Central memory CD4-positive, alpha-beta T cell (primary cell): Measurements from ENCODE around the gene MBNL1.
A peak's percentile ranks its signal among the peaks of the same experiment; 100 is the strongest.

Source experiments
- DNase-seq: peaks from one replicate; pipeline ENCODE4 v3.0.0; 2022

Gene MBNL1

DNA sequence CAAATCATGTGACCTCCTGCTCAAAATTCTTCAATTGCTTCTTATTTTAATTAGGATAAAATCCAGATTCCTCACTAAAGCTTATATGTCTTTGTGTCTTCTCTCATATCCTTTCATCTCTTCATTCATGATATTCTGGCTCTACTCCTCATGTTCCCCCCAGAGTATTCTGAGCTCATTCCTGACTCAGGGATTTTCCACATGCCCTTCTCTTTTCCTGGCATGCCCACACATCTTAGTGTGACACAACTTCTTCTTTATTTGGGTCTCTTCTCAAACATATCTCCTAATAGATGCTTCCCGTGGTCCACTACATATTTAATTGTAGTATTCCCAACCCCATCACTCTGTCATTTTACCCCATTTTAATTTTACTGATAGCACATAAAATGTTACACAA is 15.2 kb upstream of the MBNL1 start:
- no peak for DNase-seq

DNA sequence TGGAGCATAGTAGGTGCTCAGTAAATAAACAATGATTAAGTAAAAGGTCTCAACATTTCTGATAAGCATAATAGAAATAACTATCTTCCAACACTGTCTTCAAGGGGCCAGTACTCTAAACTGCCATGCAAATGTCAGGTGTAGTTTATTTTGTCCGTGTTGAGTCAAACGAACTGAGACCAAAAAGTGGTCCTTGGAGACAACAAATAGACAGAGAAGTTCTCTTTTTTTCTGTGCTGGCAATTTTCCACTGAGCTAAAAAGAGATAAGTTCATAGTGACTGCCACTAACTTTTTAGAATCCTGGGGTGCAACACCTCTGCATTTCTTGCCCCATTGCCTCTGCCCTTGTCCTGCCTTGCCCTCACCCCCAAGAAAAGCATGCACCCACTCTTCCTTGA is 14.7 kb upstream of the MBNL1 start:
- no peak for DNase-seq

DNA sequence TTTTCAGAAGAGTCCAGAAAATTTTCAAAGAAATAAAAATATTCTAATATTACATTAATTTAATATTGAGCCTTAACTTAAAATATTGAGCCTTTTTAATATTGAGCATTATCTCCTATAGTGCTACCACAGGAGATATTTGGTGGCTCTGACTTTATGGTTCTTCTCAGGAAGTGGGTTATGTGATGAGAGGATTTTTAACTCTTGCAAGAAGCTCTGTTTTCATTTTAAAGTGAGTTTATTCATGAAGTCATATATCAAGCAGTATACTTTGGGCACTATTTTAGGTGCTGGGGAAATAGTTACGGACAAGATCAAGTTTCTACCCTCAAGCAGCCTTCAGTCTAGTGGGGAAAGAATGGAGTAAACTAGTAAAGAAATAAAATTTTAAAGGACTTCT is 13.4 kb upstream of the MBNL1 start:
- DNase-seq, result no peak

DNA sequence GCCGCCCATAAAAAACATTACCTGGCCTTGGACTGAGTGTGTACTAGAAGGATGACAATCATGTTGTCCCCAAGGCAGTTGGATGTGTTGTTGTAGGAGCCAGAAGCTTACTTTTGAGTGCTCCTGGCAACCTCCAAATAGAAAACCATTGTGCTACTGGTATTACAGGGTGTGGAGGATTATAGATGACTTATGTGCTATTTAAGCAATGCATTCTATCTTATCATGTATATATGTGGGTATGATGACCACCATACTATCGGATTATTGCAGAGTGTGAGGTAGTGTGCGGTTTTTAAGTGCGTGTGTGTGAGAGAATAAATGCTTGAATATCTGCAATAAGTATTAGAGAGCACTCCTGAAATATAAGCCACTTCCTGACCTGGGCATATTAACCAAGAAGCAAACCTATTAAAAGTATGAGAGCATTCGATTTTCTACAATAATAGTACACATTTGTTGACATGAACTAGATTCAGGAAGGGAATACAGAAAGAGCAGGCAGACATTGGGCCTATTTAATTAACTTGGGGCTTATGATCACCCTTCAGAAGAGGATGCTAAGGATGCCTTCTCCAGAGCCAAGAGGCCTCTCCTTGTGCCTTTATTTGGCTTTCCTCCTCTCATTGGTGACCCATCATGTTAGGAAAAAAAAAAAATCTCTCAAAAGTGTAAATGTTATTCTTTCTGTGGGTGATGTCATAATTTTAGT is 11.7 kb upstream of the MBNL1 start:
- DNase-seq, result no peak

DNA sequence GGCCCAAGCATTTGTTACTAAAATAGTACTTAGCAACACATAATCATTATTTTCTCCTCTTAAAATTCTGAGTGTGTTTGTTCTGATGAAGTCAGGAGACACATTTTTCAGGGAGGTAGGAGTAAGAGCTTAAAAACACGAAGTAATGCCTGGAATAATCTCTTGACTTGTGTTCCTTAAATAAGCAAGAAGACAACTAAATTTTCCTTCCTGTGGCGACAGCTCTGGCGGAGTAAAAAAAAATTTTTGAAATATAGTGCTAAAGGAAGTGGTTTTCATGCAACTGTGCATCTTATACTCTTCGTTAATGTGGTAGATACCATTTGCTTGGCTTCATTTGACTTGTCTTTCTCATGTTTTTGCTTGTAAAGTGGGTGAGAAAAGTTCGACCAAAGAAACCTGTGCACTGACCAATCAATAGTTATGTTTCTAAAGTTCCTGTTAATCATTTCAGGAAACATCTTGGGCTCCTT is 11.1 kb upstream of the MBNL1 start:
- DNase-seq, result peak; percentile 67

DNA sequence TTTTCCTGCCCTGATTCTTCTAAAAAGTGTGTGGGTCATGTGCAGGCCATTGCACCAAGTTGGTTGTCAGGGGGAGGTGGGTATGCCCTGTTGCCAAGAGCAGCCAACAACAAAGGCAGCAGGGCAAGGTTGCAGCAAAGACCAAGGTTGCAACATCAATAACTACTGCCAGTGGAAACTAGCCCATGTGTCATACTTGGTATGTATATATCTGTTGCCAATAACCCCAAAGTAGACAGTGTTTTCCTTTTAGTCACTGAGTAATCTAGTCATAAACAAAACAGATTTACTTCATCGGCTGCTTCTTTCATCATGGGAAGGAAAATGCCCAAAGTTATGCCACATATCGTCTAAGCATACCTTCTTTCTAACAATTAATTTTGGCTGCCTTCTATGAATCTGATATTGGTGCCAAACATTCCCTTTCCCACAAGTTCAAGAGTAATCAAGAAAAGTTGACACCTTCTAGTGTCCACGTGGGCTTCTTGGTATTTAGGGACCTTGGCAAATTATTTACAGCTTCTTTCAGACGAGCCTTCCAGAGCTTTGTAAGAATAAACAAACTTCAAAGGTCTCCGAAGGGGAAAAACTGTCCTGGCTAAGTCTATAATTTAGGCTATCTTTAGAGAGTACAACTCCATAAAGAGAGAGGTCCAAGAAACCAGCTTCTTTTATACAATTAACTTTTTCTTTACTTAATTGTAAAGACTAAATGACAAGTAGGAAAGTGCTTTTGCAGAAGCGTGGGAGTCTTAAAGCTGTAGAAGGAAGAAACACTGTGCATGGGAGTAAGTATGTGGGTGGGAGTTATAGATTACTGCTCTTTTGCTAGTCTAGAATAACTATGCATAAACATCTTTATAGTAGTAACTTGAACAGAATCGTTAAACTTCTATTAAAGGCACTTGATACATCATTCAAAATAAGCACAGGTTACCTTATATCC is 10.0 kb upstream of the MBNL1 start:
- peak; percentile 58 for DNase-seq

DNA sequence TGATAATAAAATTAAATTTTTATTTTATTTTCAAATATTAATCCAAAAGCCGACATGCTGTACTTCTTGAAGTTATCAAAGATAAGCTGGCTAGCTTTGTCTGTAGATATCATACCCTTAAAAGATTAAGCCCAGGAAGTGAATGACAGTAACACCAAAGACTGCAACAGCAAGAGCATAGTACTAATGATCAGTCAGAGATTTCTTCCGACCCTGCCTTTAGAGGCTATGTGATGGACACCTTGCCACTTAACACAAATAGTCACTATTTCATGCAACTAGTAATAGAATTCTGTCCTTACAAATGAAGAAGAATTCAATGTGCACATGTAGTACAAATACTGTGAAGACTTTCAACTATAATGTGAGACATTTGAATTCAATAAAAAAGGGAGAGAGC is 9.3 kb upstream of the MBNL1 start:
- DNase-seq, result no peak

DNA sequence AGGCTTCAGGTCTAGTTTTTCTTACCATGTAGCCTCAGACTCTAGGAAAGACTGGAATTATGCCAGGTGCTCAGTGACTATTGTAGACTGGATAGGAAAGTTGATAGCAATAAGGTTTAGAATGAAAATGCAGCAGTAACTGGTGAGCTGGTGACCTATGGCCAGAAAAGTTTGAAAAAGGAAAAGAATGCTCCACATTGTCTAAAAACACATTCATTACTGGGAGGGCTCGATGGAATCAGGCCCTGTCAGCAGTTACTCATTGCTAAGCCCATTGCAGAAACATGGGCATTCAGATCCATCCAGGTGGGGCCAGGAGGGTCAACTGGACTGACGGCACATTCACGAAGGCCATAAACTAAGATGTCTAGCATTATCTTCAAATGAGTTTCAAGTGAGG is 8.7 kb upstream of the MBNL1 start:
- DNase-seq, result no peak

DNA sequence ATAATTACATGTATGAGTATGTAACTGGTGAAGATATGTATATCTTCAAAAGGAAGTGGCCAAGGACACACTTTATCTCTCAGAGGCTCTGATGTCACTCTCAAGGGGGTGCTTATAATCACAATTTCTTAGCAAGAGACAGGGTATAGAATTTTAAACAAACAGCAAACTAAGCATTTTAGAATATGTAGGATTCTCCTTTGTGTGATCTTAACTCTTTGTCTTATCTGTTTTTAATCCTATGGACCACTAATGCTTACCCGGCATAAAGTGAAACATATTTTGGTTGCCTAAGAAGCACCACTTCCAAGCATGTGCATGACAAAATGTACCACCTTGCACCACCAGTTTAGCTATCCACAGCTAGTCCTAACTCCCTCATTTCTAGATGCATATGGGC is 8.2 kb upstream of the MBNL1 start:
- DNase-seq, result no peak

DNA sequence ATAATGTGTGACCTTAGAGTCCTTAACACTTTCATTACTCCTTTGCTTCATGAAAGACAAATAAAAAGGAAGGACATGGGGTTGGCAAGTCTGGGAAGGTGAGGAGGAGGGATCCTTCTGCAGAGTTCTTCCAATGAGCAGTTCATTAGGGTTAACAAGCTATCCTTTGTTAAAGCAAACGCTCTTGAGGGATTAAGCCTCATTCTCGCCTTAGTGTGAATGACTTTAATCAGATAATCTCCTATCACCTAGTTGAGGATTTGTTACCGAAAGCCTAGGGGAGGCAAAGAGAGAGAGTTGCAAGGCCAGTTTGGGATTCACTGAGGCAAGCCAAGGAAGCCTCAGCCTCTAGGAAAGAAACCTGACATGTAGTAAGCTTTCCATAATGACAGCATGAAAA is 7.4 kb upstream of the MBNL1 start:
- no peak for DNase-seq

DNA sequence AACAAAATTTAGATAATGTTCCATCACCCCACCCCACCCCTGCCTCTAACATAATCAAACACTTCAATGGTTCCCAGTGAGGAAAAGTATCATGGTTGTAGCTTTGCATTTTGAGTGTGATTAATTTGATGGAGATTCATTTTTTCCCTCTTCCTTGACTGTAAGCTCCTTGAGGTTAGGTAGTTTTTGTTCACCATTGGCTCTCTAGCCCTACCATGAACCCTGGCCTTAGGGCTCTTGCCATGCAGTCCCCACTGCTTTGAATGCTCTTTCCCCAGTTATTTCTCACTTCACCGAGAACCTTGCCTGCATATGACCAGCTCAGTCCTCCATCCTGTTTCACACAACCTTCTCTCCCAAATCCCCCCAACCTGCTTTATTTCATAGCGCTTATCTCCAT is 5.0 kb upstream of the MBNL1 start:
- DNase-seq, result no peak

DNA sequence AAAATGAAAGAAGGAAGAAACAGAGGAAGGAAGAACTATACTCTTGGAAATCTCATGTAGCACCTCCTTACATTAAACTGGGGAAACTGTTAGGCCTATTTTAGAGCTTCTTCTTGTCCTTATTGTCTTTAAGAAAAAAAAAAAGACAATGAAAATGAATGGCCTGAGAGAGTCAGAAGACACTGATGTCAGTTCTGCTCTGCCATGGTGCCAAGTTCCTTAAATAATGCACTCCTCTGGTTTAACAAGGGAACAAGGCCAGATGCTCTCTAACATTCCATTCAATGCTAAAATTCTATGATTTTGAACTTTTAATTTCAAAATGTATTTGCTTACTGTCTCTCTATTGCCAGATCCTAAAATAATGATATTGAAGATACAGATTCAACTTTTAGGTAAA is 4.4 kb upstream of the MBNL1 start:
- DNase-seq, result no peak

DNA sequence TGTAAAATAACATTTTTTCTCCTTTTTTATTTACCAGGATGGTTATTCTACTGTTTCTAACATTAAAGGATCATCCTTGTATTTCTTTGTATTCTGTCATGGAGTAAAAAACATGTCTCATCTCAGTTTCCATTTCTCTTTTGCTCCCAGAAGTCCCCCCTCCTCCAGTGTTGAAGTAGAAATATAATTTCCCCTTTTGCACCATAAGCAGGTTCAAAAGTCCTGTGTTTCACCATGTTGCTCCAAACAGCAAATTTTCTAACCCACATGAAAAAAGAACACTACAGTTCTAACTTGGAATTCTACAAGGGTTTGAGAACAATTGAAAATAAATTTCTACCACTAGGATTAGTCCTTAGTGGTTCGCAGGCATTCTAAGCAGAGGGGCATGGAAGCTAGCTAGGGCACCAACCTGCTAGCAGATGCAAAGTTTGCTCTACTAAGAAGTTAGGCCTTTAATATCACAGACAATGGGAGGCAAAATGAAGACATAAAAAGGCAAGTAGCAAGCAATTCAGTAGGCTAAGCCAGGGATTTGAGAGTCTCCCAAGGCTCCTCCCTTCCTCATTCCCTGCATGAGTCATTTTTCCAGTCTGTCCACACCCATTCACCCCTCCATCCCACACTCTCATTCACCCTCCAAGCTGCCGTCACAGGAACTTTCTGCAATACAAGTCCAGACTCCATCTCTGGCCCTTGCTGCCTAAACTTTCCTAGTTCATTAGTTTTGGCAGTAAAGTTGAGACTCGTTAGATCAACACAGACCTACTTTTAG is 2.3 kb upstream of the MBNL1 start:
- DNase-seq, result no peak

DNA sequence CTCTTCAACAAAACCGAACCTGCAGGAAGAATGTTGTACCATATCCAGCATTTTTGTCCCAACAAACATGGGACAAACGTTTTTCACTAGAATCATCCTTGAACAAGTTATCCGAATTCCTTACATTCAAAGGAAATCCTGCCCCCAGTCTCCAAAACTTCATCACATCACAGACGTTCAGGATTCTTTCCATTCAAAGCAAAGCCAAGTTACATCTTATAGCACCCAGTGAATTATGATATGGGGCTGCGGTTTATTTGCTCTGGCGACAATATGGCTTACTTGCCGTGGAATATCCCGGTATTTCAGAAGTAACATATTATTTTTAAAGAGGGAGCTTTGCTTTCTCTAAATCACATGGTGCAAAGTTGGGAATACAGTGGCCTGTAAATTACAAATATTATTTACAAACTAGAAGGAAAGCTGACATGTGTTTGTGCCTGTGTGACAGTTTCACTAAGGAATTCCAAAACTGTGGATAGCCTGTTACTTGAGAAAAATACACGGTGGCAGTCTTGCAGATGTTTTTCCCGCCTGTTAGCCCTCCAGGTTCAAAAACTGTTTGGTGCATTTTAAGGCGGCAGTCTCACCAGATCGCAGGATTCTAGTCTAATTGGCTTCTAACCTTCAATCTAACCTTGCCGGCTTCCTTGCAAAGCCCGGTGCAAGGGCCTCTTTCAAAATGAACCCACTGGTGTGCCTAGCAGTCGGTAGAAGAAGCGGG is 736 bp upstream of the MBNL1 start:
- no peak for DNase-seq

DNA sequence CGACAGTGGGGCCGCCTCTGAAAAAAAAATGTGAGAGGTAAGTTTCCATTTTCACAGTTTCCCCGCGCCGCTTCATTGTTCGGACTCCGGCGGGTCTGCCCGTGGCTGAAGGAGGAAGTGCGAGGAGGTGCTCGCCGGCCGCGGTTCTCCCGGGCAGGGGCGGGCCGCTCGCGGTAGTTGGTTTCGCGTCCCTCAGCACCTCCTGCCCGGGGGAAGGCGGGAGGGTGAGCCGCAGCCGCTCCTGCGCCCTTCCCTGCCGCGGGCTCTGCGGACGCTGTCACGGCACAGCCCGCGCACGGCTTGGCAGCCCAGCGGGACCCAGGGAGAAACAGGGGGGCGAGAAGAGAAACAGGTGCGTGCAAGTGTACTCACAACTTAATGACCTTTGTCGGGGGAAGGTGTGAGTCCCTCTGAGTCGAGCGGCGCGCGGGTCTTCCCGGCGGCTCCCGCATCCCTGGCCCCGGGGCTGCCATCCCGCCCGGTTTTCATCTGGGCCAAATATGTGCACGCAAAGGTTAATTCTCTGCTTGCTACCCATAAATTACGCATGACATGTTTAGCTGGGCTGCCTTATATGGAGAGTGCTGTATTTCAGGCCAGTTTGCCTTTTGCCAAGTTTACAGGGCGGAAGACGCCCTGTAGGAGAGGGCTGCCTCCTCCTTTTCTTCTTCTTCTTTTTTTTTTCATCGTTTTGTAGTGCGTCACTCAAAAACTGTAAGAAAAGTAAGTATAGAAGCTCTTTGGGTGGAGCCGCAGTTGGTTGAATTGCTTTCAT is 514 bp downstream of the MBNL1 start:
- peak; percentile 84 for DNase-seq

DNA sequence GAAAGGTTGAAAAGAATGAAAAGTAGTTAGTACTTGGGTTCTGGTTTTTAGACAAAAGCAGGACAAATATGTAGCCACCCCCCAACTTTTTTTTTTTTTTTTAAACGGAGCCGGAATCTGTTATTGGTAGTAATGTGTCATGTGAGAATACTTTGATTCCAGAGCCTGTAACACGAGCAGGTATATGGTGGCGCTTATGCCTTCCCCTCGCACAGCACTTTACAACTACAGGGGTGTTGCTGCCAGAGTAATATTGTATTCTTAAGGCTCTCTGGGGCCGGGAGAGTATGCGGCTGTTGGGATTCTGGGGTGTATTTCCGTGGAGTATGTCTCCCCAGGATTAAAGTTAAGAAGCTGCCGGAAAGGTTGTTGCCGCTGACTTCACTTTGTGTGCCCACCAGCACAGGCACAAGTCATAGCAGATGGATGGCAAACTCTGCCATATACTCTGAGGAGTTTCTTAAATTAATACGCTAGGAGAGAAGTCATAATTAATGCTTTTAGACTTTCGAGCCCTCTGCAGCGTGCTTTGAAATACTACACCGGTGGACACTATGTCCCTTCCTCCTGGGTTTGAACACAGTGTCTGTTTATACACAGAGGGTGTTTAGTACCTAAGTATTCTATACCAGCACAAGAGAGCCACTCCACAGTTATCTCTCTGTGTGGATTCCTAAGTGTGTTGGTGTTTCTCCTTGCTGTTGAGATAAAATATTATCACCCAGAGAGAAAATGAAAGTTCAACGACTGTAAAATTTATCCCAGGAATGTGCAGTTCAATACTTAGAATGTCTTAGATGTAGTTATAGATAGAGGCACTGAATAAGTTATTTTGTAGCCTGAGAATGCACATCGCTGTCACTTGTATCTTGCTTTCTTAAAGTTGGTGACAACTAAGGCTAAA is 1.4 kb downstream of the MBNL1 start:
- DNase-seq, result no peak

DNA sequence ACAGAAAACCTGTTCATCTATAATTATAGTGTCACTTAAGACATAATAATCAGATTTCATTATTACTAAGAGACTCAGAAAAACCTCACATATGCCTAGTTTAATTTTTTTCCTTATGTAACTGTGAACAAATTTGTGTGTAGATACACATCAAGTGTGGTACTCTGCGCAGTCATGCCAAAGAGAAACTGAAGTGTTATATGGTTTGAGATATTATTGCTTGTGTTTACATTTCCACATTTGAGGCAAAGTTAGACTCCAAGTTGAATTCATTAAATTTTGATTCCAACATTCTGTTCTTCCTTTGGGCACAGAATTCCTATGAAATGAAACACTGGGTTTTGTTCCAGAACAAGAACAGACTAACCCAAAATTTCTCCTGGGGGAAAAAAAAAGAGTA is 2.2 kb downstream of the MBNL1 start:
- no peak for DNase-seq

DNA sequence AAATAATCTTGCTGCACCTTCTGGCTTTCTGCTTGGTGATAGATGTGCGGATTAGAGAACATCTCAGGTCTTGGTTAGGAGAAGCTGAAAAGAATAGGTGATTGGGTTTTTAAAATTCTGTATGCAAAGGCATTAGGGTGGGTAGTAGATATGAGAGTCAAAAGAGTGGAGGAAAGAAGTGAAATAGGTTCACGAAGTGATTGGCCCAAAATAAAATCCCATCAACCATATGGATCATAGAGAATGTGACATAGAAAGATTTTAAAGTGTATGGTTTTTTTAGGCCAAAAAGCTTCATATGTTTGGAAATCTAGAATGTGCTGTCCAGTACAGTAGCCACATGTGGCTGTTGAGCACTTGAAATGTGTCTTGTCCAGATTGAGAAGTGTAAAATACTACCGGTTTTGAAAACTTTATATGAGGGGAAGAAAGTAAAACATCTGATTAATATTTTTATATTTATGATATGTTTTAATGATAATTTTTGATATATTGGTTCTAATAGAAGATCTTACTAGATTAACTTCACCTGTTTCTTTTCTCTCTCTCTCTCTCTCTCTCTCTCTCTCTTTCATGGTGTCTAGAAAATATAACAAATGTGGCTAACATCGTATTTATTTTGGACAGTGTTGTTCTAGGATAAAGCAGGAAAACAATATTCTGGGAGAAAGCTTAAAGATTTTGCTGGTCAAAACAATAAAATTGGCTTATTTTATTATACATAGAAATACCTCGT is 2.9 kb downstream of the MBNL1 start:
- no peak for DNase-seq

DNA sequence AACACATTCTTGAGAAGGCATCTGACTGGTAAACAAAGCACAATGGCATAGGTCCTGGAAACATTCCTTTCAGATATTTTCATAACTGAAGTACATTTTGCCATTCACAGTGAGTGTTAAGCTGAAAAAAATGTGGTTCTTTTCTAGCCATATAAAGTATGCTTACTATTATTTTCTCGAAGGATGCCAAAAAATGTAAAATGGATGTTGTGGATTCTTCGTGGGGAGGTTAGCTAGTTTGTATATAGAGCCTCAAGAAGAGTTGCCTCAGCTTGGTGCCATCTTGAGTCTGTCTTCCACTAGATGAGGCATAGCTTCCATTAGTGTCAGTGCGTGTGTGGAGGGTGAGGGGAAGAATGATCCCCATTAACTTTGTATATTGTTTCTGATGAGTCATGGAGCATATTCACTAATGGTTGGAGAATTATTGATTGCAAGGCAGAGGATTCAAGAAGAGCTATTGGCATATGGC is 4.1 kb downstream of the MBNL1 start:
- DNase-seq, result no peak

DNA sequence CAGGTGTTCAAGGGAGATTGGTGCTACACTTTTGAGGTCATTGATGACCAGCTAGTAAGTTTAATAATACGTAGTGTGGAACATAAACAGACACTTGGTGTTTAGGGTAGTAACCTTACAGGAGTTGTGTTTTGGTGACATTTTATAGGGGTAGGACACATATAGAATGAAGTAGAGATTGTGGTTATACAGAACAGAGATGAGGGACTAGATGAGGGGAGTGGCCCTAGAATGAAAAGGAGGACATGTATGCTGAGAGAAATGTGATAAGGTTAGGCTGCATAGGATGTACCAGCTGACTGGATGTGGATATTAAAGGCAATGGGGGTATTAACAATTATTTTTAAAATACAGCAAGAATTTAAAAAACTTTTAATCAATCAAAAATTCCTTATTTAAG is 8.0 kb downstream of the MBNL1 start:
- no peak for DNase-seq
